ENCODE data around the gene STUB1. TPM values are rescaled to one million over a fixed set of nuclear protein-coding genes. Genes with fewer than 3 reads are reported as not detected.
A peak's percentile ranks its signal among the peaks of the same experiment; 100 is the strongest.

Gene STUB1
- total and polyA plus RNA-seq, 2 of the 8 experiments (the other 6 are each of a cell fraction or from before 2014, with no cell fraction given), result 89.9 to 103 TPM

GRCh38 chr16:684071-684794 lies 4.0 kb downstream of the STUB1 start, which contains the start of gene JMJD8 (continued):
- TF ChIP-seq, protein P1, sequence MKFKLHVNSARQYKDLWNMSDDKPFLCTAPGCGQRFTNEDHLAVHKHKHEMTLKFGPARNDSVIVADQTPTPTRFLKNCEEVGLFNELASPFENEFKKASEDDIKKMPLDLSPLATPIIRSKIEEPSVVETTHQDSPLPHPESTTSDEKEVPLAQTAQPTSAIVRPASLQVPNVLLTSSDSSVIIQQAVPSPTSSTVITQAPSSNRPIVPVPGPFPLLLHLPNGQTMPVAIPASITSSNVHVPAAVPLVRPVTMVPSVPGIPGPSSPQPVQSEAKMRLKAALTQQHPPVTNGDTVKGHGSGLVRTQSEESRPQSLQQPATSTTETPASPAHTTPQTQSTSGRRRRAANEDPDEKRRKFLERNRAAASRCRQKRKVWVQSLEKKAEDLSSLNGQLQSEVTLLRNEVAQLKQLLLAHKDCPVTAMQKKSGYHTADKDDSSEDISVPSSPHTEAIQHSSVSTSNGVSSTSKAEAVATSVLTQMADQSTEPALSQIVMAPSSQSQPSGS (IDR thresholded peaks at IDR 0.05; ENCODE audit: low read length), result peak; percentile 62; the same call in 1 of the 2 replicates
